ENCODE results near the gene KRT16. TPM values are rescaled to one million over a fixed set of nuclear protein-coding genes. Genes with fewer than 3 reads are reported as not detected.
"Not testable (repeated sequence)": the region's sequence is repeated elsewhere in the genome, so short reads cannot be mapped to it uniquely, and the experiment has no call there.

Gene KRT16
- total RNA-seq, 2 donors from 2014 or later = 2.2 TPM; not detected in 1

DNA sequence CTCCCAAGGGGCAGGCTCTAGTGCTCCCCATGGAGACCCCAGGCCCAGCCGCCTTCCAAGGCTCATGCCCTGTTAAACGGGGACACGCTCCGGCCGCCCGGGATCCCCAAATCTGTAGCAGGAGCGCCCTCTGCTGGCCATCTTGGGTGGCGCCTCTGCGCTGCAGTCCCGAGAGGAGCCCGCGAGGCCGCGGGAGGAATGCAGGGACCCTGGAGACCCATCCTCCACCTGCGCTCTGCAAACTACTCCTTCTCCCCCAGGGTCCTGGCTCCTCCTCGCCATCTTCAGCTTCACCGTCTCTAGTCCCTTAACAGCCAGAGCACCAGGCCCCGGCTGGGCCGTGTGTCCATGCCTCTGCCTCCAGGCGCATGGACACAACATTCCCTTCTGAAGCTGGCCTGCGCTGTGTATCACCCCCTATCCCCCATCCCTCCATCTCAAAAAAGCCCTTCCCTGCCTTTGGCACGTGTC lies 35.4 kb upstream of the KRT16 start:
- Histone ChIP-seq H3K4me3 (peak overlapping the region; percentile 20 to 42), H3K27ac (peak overlapping the region in 1 of 2 donors; percentile 9), H3K4me1 (peaks cover 0 to 18% of the 10 kb centered on the region in 2 donors), H3K27me3 (no peaks in the 10 kb centered on the region), H3K36me3 (no peaks in the 10 kb centered on the region), H3K9me3 (no peaks in the 10 kb centered on the region)
- TF ChIP-seq, protein P1, sequence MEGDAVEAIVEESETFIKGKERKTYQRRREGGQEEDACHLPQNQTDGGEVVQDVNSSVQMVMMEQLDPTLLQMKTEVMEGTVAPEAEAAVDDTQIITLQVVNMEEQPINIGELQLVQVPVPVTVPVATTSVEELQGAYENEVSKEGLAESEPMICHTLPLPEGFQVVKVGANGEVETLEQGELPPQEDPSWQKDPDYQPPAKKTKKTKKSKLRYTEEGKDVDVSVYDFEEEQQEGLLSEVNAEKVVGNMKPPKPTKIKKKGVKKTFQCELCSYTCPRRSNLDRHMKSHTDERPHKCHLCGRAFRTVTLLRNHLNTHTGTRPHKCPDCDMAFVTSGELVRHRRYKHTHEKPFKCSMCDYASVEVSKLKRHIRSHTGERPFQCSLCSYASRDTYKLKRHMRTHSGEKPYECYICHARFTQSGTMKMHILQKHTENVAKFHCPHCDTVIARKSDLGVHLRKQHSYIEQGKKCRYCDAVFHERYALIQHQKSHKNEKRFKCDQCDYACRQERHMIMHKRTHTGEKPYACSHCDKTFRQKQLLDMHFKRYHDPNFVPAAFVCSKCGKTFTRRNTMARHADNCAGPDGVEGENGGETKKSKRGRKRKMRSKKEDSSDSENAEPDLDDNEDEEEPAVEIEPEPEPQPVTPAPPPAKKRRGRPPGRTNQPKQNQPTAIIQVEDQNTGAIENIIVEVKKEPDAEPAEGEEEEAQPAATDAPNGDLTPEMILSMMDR (IDR thresholded peaks at IDR 0.05) = peak; percentile 72 to 94
- peak; percentile 88 for DNase-seq (ENCODE audit: low spot score)

DNA sequence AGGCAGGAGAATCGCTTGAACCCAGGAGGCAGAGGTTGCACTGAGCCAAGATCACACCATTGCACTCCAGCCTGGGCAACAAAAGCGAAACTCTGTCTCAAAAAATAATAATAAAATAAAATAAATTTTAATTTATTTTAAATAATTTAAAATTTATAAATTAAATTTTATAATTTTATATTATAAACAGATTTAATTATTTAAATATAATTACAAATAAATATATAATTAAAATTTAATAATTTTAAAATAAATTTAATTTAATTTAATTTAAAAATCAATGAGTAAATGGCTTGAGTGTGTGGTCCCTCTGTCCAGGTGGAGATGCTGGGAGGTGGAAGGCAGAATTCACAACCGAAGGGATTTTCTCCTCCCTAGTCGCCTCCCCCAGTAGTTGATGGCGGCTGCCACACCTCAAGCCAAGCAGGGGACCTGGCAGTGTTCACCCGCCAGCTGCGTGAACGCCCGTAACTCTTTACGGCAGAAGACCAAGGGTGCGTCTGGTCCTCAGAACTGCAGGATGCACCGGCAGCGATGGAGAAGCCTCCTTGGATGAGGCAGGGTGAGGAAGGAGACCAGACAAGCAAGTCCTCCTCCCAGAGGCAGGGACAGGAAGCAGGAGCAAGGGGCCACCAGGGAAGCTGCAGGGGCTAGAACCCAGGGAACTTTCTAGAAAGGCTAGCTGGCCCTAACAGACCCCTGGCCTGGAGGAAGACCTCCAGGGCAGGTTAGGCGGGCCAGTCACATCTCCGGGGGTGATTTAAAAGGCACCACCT lies 34.7 kb upstream of the KRT16 start:
- Histone ChIP-seq H3K36me3 (no peaks in the 10 kb centered on the region), H3K4me1 (peaks cover 0 to 18% of the 10 kb centered on the region in 2 donors), H3K9me3 (no peaks in the 10 kb centered on the region), H3K27me3 (no peaks in the 10 kb centered on the region), H3K27ac (no peak overlapping the region), H3K4me3 (no peak overlapping the region)
- TF ChIP-seq, protein P1 (IDR thresholded peaks at IDR 0.05) = no peak
- no peak for DNase-seq (ENCODE audit: low spot score)

DNA sequence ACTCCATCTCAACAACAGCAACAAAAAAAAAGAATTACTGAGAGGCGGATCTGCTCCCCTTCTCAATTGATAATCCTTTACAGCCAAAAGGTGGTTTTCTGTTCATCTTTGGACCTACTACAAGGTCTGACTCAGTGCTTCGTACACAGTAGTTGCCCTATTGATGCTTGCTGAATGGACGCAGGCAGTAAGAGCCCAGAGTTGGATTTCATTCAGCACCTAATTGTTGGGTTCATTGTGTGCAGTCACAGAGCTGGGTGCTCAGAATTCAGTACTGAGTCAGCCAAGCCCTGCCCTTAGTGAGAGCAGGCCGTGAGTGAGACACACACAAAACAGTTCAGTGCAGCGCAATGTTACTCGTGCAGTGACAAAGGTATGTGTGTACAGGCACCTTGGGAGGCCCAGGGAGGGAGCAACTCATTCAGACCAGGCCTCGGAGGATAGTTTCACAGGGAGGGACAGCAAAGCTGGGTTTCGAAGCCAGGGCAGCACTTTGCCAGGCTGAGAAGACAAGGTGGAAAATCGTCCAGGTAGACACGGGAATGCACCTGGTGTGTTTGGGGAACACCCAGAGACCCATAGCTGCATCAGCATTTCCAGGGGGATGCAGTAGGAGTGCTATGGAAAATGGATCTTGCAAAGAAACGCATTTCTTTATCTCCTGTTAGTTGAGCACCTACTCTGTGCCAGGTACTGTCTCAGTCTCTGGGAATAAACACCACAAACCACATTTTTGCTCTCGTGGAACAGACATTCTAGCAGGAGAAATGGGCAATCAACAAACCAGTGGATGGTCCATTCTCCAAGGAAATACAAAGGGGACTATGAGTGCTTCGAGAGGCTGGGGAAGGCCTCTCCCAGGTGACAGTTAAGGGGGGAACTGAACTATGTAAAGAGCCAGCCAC lies 29.9 kb upstream of the KRT16 start:
- Histone ChIP-seq H3K27ac (no peak overlapping the region), H3K27me3 (no peaks in the 10 kb centered on the region), H3K4me3 (no peak overlapping the region), H3K4me1 (peaks cover 0 to 4% of the 10 kb centered on the region in 2 donors), H3K36me3 (no peaks in the 10 kb centered on the region), H3K9me3 (no peaks in the 10 kb centered on the region)
- TF ChIP-seq, protein P1 (IDR thresholded peaks at IDR 0.05) = no peak
- DNase-seq (ENCODE audit: low spot score) = no peak

DNA sequence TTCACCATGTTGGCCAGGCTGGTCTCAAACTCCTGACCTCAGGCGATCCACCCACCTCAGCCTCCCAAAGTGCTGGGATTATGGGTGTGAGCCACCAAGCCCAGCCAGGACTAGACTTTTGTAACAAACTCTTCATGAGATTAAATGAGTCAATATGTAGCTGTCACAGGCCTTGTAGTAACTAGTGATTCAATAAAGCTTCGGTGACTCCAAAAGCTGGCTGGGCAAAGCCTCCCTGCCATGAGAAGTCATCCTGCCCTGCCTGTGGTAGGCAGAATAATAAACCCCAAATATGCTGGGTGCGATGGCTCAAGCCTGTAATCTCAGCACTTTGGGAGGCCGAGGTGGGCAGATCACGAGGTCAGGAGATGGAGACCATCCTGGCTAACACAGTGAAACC lies 28.0 kb upstream of the KRT16 start:
- not testable (repeated sequence) for H3K27ac ChIP-seq; H3K4me1 ChIP-seq; DNase-seq (ENCODE audit: low spot score); H3K36me3 ChIP-seq; H3K4me3 ChIP-seq; H3K9me3 ChIP-seq; H3K27me3 ChIP-seq

DNA sequence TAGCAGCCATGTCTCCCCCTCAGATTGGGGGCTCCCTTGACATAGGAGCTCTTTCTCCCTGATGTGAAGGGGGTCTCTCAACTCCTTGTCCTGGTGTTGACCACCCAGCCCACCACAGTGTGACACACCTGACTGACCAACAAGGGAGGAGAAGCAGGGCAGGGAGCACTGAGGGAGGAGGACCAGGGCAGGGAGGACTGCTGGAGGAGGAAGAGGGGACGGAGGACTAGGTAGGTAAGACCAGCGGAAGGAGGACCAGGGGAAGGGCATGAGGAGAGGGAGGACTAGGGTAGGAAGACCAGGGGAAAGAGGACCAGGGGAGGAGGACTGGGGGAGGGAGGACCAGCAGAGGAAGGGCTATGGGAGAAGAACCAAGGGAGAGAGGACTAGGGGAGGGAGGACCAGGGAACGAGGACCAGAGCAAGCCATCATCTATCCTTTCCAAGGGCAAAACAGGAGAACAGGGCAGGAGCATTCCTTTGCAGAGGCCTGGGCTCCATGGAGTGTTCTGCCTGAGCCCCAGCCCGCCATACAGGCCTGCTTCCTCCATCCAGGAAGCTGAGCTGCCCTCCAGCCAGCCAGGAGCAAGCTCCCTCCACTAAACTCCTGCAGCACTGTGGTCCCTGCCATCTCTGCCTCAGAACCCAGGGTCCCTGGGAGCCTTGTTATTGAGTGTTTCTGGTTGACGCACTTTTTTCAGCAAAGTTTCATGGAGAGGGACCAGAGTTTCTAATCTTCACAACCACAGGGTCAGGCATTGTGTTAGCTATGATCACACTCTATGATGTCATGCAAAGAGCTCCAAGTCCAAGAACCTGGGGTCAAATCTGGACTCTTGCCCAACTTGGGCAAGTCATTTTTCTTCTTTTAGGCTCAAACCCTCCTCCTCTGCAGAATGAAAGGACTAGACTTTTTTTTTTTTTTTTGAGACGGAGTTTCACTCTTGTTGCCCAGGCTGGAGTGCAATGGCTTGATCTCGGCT lies 27.2 kb upstream of the KRT16 start:
- no peaks in the 10 kb centered on the region for H3K27me3 ChIP-seq
- no peak overlapping the region for H3K27ac ChIP-seq
- TF ChIP-seq, protein P1 (IDR thresholded peaks at IDR 0.05) = no peak
- no peaks in the 10 kb centered on the region for H3K36me3 ChIP-seq
- no peaks in the 10 kb centered on the region for H3K9me3 ChIP-seq
- DNase-seq (ENCODE audit: low spot score) = no peak
- H3K4me3 ChIP-seq = no peak overlapping the region
- peaks cover 0 to 12% of the 10 kb centered on the region in 2 donors for H3K4me1 ChIP-seq

All from right atrium auricular region (tissue), 2 donors.